A549 (cell line): ENCODE results near the gene INTS13.

Source experiments
- CEBPB ChIP-seq, 2 experiments: fragments of >200 bp in 1 of 2; sonication (Bioruptor Twin) in 1 of 2; formaldehyde crosslinking in 1 of 2; IDR thresholded peaks; 2 replicates each; pipeline ENCODE4 v1.6.1; 2012 to 2016
- CTCF ChIP-seq: fragments of >200 bp; sonication (Bioruptor Twin); formaldehyde crosslinking; IDR thresholded peaks from 3 replicates; pipeline ENCODE4 v1.5.1; 2016
- EP300 ChIP-seq, 2 experiments: fragments of >200 bp; sonication (Bioruptor Twin); formaldehyde crosslinking; IDR thresholded peaks; 2 replicates in 1 of 2; 3 replicates in 1 of 2; pipeline ENCODE4 v1.6.1; 2016 to 2017
- ESRRA ChIP-seq: fragments of 150-350 bp; IDR thresholded peaks from 2 replicates; pipeline ENCODE4 v1.6.1; 2014; ENCODE audit warnings: mild to moderate bottlenecking, low read length, borderline replicate concordance
- KDM1A ChIP-seq: fragments of 200-600 bp; sonication (generic); IDR thresholded peaks from 2 replicates; pipeline ENCODE4 v1.6.1; 2016; ENCODE audit warnings: low read depth, mild to moderate bottlenecking
- POLR2A ChIP-seq: IDR thresholded peaks from 2 replicates; pipeline ENCODE4 v1.6.1; 2012; ENCODE audit warnings: mild to moderate bottlenecking, low read length
- RAD21 ChIP-seq, 2 experiments: fragments of >200 bp in 1 of 2; sonication (Bioruptor Twin) in 1 of 2; formaldehyde crosslinking in 1 of 2; IDR thresholded peaks in 1 of 2; conservative IDR thresholded peaks in 1 of 2; 2 replicates in 1 of 2; 3 replicates in 1 of 2; pipeline ENCODE4 v1.6.1; 2012 to 2018; ENCODE audit warnings: inconsistent platforms in 1 of 2
- SMC3 ChIP-seq: fragments of >200 bp; sonication (Bioruptor Twin); formaldehyde crosslinking; IDR thresholded peaks from 3 replicates; pipeline ENCODE4 v1.6.1; 2018; ENCODE audit warnings: inconsistent platforms
- TP53 ChIP-seq: fragments of 250-450 bp; sonication (Bioruptor Pico); IDR thresholded peaks from 2 replicates; pipeline ENCODE4 v1.5.0; 2021; ENCODE audit warnings: mild to moderate bottlenecking, moderate library complexity
- ZFP36 ChIP-seq: fragments of 450-650 bp; IDR thresholded peaks from 2 replicates; pipeline ENCODE4 v1.6.1; 2014; ENCODE audit warnings: borderline replicate concordance; ENCODE audit not compliant: partially characterized antibody
- TF ChIP-seq, protein P1 (sequence below): IDR thresholded peaks from 2 replicates; pipeline ENCODE4 v1.6.1; 2012
- TF ChIP-seq, protein P2 (sequence below): fragments of 450-650 bp; IDR thresholded peaks from 2 replicates; pipeline ENCODE4 v1.6.1; 2014; ENCODE audit warnings: antibody characterized with exemption

- TF ChIP-seq CTCF, result no peak
- no peak for TF ChIP-seq ESRRA
- no peak for TF ChIP-seq TP53 (CRISPR knock-in tag)
- TF ChIP-seq RAD21 (conservative IDR thresholded peaks at IDR 0.05 in 1 of 2, IDR thresholded peaks at IDR 0.05 in 1 of 2), result no peak
- TF ChIP-seq, protein P1, sequence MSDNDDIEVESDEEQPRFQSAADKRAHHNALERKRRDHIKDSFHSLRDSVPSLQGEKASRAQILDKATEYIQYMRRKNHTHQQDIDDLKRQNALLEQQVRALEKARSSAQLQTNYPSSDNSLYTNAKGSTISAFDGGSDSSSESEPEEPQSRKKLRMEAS, result no peak
- no peak for TF ChIP-seq KDM1A
- no peak for TF ChIP-seq CEBPB (IDR thresholded peaks at IDR 0.05)
- no peak for TF ChIP-seq ZFP36
- no peak for TF ChIP-seq SMC3
- TF ChIP-seq POLR2A, result no peak
- TF ChIP-seq EP300 (IDR thresholded peaks at IDR 0.05), result no peak
- TF ChIP-seq, protein P2, sequence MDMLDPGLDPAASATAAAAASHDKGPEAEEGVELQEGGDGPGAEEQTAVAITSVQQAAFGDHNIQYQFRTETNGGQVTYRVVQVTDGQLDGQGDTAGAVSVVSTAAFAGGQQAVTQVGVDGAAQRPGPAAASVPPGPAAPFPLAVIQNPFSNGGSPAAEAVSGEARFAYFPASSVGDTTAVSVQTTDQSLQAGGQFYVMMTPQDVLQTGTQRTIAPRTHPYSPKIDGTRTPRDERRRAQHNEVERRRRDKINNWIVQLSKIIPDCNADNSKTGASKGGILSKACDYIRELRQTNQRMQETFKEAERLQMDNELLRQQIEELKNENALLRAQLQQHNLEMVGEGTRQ, result no peak
Observed at GRCh38 chr12:26919216-26919555, 18.6 kb downstream of the INTS13 start.
